Middle frontal gyrus (tissue), 1 donor: ENCODE data around the gene DCAF8L2.
"Not testable (repeated sequence)": the region's sequence is repeated elsewhere in the genome, so short reads cannot be mapped to it uniquely, and the experiment has no call there.

Source experiments
- DNase-seq: peaks from one replicate; pipeline ENCODE4 v3.0.0-alpha.2; 2015; ENCODE audit warnings: low spot score; ENCODE audit errors: extremely low spot score

Gene DCAF8L2

DNA sequence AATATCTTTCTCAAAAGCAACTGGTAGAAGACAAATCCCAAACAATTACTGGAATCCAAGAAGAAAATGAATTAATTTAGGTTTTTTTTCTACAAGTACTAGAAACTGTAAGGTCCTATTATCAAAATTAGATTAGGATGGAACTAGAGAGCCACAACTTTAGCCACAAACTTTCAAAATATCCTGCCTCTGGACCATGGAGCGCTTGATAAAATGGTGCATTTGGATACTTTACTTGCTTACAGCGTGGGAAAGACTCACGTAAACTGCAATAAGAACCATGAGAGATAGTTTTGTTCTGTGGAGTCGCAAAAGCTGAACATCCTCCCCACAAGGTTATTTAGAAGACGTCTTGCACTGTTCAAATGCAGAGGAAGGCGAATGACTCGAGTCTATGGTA is at the start of gene DCAF8L2:
Gene DCAF8L2, plus strand, starts transcription at position 301 of the 400 bp plus-strand sequence. CDS start 156,552 bp downstream, outside the sequence.
- DNase-seq, result no peak

DNA sequence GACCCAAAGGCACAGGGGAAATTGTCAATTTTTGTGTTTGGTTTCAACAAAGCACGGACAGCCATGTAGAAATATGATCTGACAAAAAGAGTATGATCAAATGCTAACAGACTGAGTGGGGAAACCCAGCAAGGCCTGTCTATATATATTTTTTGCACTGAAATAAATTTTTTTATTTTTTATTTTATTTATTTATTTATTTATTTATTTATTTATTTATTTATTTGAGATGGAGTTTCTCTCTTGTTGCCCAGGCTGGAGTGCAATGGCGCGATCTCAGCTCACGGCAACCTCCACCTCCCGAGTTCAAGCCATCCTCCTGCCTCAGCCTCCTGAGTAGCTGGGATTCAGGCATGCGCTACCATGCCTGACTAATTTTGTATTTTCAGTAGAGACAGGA is 49.0 kb upstream of the DCAF8L2 start:
- DNase-seq, result not testable (repeated sequence)

DNA sequence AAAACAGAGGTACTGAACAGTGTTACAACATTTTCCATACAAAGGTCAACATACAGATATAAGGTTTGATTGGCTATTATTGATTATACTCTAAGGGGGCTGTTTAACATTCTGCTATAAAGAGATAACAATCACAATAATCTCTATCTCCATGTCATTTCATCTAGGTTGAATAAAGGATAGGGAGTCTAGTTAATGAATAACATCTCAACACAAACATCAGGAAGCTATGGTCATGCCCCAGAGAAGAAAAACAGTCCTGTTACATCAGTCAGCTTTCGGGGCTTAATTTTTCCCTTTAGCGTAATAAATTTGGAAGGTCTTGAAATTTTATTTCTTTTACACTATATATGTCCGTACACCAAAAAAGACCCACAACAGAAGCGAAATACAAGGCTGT is 41.5 kb upstream of the DCAF8L2 start:
- DNase-seq, result no peak

DNA sequence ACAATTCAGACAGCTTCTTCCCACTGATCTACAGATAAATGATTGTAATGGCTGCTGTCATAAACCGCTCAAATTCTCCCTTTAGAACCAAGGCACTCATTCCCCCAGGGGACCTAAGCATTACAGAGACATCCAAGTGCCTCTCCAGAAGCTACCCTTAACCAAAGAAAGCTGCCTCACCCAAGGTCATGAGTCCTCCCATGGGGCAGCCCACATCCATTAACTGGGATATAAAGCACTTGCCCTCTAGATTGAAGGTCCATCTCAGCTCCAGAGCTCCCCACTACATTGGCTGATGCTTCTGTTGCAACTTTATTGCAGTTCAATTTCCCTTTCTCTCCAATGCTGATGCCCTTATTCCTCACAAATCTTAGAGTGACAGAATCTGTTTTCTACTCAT is 40.5 kb upstream of the DCAF8L2 start:
- DNase-seq, result no peak

DNA sequence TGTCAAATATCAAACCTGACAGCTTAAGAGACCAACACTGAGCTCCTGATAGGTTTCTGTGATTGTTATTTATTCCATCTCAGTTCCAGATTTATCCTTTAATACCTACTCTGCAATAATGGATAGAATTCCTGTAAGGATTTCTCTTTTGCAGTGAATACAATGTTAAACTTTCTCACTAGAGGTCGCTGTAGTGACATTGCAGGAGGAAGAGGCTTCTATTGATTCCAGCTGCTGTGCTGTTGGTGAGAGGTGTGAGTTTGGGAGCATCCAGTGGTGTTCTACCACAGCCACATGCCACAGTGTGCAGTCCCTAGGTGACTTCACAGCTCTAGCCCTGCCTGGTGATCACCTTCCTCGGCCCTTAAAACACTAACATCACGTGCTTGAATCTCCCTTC is 34.6 kb upstream of the DCAF8L2 start:
- DNase-seq, result no peak

DNA sequence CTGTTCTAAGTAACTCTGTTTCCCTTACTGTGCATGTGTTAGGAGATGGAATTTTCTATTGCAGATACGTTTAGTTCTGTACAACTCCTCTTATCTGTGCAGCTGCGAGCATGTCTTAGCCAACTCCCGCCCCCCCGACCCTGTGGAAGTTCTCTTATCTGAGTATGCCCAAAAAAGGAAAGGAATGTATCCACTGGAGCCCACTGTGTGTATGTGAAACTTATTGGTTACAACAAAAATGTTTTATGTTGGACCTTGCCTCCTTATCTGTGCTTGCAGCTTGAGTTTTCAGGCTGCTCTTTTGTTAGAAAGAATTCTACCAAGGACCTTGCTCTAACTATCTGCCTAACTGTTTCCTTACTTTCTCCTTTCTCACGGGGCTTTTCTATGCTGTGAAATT is 24.2 kb upstream of the DCAF8L2 start:
- no peak for DNase-seq

DNA sequence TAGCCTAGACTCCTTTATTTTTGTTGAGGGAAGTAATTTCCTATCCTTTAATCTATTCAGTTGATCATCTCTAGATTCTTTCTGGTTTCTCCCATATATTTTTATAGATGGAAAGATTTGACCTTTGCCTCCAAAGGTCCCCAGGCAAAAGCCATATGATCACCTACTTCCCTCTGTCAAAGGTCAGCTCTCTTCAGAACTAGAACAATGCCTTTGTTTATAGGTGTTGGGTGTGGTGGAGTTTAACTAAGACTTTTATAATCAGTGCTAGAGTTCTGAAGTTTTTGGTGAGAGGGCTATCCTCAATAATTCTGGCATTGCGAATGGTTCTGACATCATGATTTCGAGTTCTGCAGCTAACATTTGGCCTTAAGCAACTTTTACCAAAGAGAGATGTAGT is 19.0 kb upstream of the DCAF8L2 start:
- no peak for DNase-seq

DNA sequence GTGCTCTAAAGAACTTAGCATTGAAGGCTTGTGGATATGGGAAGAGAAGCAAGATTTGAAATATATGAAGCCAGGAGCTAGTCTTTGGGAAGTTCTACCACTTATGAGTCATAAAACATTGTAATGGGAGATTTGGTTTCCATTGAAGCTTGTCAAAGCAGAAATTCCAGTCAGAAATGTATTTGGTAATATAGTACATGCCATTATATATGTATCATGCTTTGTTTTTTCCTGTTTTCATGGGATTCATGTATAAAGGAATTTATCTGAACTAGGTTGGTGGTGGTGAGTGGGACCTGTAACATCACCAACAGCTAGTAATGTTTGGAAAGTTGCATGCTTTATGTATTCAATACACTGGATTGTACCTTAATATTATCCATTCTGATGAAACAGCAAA is 14.6 kb upstream of the DCAF8L2 start:
- no peak for DNase-seq

DNA sequence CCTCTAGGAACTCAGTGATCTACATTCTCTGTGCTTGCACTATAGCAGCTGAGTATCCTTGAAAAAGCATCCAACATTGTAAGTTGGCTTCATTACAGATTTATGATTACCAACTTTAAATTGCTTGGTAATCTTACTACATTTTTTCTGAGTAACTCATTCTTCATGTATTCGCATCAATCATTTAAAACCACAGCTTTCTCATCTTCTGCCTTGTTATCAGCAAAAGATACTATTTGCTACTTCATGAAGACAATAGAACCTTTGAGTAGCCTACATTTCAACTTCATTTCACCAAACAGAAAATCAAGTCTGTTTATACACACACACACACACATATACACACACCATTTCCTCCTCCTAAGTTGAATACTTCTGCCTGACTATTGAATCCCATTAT is 6.2 kb upstream of the DCAF8L2 start:
- no peak for DNase-seq

DNA sequence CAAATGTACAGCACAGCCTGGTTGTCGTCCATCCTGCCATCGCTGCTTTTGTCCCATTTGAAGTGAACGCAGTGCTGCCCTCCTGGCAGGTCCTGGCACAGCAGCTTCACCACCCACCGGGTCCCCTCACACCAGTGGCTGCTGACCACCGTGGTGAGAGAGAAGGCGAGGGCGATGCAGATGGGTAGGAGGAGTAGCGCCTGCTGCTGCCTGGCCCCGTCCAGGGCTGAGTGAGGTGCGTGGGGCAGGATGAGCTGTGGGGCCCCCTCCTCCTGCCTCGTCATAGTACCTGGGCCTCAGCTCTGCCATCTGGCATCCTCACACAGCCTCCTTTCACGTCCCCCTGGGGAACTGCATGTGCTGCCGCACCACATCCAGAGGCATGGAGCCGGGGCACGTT is 1.8 kb downstream of the DCAF8L2 start:
- DNase-seq, result no peak

DNA sequence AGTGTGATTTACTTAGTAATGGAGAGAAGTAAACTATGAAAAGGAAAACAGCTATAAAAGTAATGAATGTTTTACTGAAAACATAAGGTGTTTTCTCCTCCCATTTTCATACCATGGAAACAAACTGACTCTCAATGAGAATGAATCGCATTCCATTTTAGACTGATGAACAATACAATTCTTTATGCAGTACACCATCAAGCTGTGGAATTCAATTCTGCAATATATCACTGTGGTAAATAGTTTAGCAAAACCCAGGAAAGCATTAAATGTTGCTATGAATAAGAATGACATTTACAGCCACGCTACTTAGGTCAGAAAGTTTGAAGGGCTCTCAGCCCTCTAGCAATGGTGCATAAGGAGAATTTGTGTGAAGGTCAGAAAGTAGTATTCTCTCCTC is 7.4 kb downstream of the DCAF8L2 start:
- DNase-seq, result no peak

DNA sequence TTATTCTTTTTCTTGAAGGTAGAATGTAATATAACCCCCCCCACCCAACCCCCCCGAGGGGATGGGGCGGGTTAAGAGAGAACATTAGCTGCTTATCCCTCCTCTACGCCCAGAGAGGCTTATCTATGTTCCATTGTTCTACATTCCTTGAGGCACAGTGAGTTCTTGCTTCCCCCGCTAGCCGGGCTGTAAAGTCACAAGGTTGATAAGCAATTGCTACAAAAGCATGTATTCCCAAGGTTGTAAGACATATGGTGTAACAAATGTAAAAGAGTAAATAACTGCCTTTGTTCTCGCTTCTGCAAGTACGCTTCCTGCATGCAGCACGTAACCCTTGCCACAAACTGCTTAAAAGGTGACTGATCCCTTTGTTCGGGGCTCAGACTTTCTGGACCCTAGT is 8.2 kb downstream of the DCAF8L2 start:
- DNase-seq, result no peak

DNA sequence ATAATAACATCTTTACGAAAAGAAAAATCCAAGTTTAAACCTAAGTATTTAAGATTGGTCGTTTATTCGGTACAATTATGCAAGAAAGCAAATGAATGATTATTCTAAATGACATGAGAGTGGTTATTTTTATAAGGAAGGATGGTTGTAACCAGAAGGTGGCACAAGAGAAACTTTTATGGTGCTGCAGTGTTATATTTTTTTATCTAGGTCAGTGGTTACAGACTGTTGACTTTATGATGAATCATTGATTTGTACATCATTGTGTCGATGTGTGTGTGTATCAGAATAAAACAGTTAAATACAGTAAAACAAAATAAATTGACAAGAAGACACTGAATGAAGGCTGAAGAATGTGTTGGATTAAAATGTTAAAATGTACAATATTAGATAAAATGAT is 9.8 kb downstream of the DCAF8L2 start:
- no peak for DNase-seq

DNA sequence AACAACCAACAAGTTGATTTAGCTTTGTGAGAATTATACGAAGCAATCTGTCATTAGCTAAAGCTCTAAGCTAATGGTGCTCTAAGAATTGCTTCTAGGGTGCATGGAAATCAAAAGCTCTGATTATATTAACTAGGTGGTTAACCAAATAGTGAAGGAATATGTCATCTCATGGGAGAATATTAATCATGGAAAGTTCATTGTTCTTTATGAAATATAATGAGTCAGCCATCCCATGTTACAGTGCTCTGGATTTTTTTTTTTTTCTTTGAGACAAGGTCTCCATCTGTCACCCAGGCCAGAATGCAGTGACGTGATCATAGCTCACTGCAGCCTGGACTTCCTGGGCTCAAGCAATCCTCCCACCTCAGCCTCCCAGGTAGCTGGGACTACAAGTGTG is 10.5 kb downstream of the DCAF8L2 start:
- no peak for DNase-seq

DNA sequence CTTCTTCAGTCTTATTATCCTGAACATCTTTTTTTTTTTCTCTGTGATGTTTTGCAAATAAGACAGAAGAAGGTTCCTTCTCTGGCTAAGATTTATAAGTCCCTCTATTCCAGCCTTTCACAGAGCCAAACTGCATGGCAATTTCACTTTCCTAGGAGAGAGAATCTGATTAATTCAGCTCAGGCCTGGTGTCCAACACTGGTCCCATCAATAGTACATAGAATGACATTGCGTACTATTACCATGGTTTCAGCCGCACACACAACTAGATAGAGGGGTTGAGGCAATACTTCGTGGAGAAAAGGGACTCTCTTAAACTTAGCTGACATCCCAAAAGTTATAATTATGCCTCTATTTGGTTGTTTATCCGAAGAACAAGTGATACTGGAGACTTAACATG is 18.5 kb downstream of the DCAF8L2 start:
- DNase-seq, result no peak

DNA sequence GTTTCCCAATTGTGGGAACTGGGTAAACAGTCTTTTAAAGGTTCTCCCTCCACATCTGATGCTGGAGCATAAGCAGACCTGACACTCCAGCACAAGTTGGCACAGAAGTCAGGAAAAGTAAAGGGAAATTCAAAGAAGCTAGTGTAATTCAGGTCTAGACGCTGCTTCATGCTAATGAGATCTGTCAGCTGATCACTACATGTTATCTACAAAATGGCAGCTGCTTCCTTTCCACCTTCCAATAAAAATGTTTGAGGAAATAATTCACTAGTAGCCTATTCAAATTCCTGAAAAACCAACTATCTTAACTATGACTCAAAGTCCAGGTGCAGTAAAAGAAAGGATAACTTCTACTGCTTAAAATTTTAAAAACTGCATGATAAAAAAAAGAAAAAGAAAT is 29.3 kb downstream of the DCAF8L2 start:
- DNase-seq, result no peak

DNA sequence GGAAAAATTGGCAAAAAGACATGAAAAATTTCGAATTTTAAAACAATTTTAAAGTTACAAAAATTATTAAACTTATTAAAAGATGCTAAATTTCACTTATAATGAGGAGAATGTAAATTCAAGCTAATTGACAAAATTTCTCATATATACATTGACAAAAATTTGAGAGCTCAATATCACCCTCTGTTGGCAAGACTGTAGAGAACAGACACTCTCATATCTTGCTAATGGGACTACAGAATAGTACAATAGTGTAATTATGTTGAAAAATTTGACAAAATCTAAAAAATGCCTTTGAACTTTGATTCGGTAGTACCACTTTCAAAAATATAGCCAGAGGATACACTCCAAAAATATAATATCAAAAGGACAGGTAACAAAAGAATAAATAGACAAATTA is 29.8 kb downstream of the DCAF8L2 start:
- DNase-seq, result no peak

DNA sequence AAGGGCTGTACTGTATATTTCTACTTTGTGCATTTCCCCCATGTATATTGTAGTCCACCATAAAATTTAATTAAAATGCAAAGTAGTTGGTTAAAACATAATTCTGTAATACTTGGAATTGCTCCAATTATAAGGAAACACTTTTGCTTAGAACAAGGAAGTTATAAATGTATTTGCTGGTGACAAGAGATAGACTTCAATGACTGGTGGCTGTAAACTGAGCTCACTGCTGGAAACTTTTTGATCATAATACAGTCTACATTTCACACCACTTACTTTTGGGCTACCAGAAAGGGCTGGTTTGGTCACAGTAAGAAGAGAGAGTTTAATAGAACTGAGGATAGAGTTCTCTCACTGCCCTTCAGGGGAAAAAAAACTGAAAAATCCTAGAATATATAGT is 32.7 kb downstream of the DCAF8L2 start:
- DNase-seq, result no peak

DNA sequence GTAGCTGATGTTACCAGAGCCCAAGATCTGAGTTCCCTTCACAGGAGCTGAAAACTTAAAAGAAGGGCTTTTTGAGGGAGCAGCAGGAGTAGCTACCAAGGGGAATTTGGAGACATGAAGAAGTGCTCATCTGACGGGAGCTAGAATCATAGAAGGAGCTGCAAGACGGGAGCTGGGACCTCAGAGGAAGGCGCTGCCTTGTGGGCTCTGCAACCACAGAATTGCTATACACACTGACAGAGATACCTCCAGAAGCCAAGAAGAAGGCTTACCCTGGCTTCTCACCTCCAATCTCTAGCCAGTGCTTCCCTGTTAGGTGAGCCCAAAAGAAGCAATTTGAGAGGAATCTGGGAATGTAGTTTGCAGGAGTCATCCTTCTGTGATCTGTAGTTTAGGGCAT is 35.9 kb downstream of the DCAF8L2 start:
- DNase-seq, result no peak

DNA sequence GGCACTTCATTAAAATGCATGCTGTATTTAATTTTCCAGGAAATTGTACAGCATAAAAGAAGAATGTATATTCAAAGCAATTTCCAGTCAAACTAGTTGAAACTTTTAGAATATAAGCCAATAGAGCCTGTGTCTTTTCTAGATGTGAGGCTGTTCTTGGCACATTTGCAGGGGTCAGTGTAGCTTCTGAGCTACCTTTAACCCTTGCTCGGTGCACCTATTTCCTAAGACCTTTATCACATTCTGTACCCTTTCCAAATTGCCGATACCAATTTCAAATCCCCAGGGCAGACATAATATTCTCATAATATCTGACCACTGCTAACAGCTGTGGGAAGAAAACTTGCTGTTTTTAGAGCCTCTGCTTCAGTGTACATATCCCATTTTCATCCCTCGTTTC is 43.2 kb downstream of the DCAF8L2 start:
- no peak for DNase-seq

DNA sequence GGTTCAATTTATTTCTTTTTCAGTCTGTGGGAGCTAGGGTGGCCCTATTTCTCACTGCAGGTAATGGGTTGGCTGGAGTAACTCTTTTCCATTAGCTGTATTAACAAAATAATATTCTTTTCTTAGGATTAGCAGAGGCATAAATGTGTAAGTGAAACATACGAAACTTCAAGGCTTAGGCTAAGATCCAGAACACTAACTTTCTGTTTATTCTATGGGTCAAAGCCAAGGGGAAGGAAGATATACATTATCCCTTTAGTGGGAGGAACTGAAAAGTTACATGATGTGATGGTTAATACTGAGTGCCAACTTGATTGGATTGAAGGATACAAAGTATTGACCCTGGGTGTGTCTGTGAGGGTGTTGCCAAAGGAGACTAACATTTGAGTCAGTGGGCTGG is 66.4 kb downstream of the DCAF8L2 start:
- no peak for DNase-seq

DNA sequence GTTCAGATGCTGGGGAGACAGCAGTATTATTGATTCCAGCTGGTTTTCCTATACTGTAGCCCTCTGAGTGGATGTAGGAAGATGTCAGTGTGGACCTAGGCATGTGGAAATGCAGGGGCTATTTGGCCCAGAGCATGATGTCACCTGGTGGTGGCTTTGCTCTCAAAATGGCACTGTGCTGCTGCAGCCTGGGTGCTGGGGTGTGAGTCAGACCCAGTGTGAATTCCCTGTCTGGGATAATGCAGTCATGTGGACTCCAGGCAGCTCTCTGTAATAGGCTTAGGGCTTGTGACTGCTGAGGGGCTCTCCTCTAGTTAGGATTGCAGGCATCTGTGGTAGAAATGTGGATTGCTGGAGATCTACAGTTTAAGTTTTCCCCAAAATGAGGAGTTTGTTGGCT is 70.7 kb downstream of the DCAF8L2 start:
- no peak for DNase-seq

DNA sequence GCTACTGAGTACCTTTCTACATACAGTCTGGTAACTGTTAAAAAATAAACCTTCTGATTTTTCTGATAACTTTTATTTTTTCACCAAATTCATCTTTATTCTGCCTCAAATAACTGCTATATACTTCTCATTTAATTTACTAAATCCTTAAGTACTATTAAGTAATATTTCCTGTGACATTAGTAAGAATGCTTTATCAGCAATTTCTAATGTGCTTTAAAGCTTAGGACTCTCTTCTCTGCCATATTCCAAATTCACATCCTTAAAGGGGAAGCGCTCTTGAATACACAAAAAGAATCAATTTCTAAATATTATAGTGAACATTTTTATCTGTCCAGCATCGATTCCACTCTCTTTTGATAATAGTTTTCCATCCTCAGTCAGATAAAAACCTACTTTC is 81.1 kb downstream of the DCAF8L2 start:
- DNase-seq, result no peak

DNA sequence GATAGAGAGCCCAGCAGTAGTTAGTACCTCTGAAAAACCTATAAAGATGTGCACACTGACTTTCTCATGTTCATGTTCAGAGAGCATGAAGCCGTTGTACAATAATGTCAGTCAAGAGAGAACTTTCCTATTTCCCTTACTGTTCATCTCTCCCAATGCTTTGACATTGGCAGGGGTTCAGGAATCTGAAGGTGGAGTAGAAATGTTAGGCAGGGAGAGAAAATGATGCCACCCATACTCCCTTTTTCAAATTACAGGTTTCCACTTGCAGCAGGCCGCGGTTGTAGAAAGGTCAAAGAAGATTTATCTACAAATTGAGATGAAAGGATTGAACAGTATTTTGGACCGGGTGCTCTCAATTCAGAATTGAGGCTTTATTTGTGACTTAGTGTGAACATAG is 84.3 kb downstream of the DCAF8L2 start:
- DNase-seq, result no peak

DNA sequence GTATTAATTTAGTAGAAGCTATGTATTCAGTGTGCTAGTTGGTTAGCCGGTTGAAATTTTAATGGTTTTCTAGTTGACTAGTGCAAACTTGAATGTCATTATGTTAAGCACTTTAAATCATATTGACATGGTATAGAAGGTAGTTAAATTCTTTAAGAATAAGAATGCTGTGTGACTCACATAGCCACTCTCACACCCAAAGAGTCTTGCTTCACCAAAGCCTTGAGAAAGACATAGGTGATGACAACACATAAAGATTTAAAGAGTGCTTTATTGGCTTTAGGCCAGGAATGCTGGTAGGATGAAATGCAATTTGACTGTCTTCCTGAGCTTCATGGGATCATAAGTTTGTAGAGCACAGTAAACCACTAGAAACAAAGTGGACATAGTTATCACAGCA is 85.3 kb downstream of the DCAF8L2 start:
- no peak for DNase-seq
